KG1 (cell line): ENCODE data around the gene TACC2.
"Not testable (repeated sequence)": the region's sequence is repeated elsewhere in the genome, so short reads cannot be mapped to it uniquely, and the experiment has no call there.

ENCODE experiments used
- DNase-seq: peaks from one replicate; lab custom pipeline; 2025; lab: John Stamatoyannopoulos, UW

TACC2 gene, protein sequence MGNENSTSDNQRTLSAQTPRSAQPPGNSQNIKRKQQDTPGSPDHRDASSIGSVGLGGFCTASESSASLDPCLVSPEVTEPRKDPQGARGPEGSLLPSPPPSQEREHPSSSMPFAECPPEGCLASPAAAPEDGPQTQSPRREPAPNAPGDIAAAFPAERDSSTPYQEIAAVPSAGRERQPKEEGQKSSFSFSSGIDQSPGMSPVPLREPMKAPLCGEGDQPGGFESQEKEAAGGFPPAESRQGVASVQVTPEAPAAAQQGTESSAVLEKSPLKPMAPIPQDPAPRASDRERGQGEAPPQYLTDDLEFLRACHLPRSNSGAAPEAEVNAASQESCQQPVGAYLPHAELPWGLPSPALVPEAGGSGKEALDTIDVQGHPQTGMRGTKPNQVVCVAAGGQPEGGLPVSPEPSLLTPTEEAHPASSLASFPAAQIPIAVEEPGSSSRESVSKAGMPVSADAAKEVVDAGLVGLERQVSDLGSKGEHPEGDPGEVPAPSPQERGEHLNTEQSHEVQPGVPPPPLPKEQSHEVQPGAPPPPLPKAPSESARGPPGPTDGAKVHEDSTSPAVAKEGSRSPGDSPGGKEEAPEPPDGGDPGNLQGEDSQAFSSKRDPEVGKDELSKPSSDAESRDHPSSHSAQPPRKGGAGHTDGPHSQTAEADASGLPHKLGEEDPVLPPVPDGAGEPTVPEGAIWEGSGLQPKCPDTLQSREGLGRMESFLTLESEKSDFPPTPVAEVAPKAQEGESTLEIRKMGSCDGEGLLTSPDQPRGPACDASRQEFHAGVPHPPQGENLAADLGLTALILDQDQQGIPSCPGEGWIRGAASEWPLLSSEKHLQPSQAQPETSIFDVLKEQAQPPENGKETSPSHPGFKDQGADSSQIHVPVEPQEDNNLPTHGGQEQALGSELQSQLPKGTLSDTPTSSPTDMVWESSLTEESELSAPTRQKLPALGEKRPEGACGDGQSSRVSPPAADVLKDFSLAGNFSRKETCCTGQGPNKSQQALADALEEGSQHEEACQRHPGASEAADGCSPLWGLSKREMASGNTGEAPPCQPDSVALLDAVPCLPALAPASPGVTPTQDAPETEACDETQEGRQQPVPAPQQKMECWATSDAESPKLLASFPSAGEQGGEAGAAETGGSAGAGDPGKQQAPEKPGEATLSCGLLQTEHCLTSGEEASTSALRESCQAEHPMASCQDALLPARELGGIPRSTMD (N-terminal part only)

GRCh38 chr10:121988361-121989324 is at the start of gene TACC2:
Gene TACC2 (plus strand): TSS chr10:121989163. CDS start chr10:122021982, 32,819 bp downstream.
- DNase-seq, result no peak

- no peak for DNase-seq
Observed at GRCh38 chr10:121941532-121941931, 47.4 kb upstream of the TACC2 start.

DNA sequence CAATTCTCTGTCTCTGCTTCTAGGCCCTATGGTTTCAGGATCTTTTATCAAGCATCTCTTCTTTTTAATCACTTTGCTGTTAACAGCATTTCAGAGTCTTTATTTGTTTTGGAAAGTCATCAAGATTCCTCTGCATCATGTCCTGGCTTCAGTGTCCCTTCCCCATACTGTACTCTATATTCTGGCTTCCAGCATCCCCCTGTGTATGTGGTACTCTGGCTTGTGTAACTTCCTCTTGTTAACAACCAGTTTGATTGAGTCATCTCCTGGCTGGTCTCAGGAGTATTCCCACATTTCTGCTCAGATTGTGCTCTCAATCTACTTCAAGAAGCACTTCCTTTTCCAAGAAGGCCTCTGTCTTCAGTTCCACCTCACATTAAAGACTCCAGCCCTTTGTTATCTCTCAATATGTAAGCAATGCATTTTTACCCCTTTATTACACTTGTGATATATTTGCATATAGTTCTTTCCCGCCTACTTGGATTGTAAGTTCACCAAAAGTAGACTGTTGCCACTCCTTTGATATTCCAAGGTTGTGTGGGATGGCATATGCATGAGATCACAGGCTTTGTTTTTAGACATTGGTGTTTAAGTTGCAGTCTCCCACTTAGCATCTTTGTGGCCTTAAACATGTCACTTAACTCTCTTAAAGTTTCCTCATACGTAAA is 46.1 kb upstream of the TACC2 start:
- DNase-seq, result no peak

DNA sequence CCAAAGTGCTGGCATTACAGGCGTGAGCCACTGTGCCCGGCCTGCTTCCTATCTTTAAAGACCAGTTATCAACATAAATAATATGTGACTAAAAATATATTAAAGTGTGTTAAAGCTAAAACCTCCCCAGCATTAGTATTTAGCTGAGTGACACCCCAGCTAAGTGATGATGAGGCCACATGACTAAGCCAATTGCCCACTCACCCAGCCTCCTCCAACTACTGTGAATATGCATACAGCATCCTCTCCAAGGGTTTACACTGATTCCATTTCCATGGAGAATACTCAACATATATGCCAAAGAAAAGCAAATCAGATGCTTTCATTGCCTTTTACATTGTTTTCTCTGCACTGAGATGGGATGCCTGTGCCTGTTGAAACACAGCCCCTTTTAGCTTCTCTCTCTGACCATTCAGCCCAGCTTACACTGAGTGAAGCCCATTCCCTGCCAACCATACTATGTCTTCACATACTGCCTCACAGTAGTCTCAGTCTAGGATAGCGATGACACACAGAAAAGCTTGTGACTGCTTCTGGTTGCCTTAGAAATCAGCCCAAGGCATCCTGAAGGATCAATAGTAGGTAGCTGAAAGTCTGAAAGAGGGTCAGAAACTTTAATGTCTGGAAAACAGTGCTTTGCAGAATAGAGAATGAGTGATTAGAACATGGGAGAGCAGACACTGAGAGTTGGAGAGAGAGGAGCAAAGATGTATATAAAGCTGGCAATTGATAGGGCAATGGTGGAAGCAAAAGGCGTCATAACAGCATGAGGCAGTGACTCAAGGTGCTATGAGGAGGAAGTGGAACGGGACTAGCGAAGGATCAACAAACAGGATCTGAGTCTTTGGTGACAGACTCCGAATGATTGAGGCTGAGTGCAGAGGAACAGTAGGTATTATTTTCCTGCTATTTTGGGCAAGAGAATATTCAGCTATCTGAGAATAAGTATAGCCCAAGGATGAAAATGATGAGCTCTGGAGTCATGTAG is 41.3 kb upstream of the TACC2 start:
- no peak for DNase-seq

DNA sequence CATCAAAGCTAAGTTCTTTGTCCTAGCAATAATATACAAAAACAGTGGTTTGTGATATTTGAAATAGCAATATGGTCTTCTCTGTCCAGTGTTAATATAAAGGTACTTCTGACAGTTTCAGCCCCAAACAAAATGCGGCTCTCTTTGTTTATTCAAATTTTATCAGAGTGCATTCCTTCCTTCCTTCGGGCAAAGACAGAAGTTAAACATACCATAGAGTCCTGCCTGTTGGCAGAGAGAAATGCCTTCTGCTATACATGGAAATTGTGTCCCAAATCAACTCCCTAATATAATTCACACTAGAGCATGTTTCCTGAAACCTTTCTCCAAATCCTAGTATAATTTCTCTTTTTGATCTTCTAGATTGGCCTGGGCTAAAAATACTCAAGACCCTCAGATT is 39.9 kb upstream of the TACC2 start:
- DNase-seq, result no peak

DNA sequence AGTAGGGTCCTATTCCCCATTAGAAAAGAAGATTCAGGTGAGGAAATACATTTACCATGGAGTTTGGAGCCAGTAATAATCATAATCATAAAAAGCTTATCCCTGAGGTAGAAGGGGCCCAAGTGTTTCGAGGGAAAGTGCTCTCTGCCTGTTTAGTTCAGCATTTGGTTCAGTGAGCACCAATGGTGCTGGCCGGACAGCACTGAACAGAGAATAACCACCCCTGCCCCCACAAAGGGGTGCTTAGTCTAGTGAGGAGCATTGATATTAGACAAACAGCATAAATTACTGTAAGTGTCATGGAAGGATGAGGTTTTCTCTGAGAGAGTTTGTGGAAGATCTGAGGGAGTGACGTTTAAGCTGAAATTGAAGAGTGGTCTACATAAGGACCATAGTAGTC is 39.5 kb upstream of the TACC2 start:
- no peak for DNase-seq

- no peak for DNase-seq
Observed at GRCh38 chr10:121952226-121952625, 36.7 kb upstream of the TACC2 start.

GRCh38 chr10:121956111-121957061 is 32.6 kb upstream of the TACC2 start:
- DNase-seq, result no peak

GRCh38 chr10:121959671-121960070 is 29.3 kb upstream of the TACC2 start:
- DNase-seq, result no peak

DNA sequence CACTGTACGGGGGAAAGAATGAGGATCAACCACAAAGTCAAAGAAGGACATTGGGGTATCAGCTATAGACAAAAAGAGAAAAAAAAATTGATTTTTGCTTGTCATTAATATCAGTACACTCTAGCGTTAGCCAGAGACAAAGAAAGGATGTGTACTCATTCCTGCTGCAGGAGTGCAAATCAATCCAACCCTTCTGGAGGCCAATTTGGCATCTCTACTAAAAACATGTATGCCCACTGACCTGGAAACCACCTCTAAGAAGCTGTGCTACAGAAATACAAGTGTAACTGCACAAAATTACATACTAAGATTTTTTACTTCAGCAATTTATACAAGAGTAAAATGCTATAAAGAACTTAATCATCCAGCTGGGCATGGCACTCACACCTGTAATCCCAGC is 27.5 kb upstream of the TACC2 start:
- DNase-seq, result no peak

DNA sequence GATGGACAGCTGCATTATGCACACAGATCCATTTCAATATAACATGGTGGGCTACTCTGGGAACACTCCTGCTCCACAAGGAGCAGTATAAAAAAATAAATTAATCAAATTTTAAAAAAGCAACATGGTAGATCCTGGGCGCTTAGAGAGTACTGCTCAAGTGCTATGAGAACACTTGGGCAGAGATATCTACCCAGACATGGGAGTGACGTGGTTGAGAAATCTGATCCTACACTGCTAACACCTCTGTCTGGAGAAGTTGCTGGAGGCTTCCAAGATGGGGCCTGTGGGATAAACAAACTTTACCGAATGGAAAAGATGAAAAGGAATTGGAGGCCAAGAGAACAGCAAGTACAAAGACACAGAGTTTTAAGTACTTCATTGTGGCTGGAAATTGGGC is 23.0 kb upstream of the TACC2 start:
- DNase-seq, result no peak

DNA sequence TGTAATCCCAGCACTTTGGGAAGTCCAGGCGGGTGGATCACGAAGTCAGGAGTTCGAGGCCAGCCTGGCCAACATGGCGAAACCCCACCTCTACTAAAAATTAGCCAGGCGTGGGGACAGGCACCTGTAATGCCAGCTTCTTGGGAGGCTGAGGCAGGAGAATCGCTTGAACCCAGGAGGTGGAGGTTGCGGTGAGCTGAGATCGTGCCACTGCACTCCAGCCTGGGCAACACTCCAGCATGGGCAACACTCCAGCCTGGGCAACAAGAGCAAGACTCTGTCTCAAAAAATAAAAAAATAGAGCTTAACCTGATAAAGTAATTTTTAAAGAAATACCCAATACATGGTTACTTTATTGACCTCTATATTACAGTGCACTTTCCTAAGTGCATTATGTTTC is 19.9 kb upstream of the TACC2 start:
- not testable (repeated sequence) for DNase-seq

DNA sequence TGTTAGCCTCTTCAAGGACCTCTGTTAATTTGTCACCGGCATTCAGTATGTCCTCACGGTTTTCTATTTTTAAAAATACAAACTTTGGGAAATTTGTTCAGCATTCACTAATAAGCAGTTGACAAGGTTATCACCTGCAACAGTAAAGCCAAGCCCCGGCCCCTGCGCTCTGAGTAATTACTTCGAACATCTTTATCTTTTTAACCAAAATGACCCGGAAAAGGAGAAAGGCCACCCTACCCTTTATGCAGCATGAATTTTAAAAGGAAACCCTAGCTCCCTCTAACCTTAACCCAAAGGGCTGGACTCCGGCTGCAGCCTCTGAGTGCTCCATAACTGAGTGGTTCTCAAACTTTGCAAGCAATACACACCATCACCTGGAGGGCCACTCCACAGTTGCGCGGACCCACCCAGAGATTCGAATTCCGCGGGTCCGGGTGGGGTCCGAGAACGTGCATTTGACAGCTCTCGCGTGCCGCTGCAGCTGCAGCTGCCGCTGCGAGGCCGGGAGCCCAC is 14.9 kb upstream of the TACC2 start:
- no peak for DNase-seq

DNA sequence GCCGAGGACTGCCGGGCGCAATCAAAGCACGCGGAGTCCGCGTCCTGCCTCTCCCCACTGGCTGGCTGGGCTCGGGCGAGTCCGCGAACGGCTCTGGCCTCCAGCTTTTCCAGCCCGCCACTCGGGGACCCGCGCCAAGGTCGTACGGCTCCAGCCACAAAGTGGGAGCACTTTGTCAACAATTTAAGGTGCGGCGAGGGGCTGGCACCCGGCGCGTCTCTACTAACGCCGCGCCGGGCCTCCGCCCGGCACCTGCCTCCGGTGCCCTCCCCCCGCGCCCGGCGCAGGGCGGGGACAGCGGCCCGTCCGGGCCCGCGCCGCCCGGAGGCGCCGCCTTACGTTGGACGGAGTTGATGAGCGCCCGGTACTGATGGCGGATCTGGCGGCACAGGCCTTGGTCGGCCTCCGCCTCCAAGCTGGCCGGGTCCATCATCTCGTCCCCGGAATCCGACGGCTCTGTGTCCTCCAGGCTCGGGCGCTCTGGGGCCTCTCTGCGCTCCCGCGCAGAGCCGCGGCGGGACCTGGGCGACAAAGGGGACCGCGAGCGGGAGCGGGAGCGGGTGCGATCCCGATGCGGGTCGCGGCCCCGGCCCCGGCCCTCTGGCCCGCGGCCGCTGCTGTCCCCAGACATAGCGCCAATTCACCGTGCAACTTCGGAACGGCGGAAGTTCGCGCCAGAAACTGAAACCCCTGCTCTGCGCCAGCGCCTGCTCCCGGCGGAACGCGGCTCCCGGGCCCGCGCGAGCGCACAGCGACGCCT is 14.2 kb upstream of the TACC2 start, which contains the start of gene NSMCE4A:
NSMCE4A (minus strand) TSS at position 683 of the 760 bp plus-strand sequence; CDS start at position 631, 52 bp downstream.
- peak; percentile 35 for DNase-seq

- DNase-seq, result peak; percentile 45
Observed at GRCh38 chr10:121975295-121976086, 13.5 kb upstream of the TACC2 start.

DNA sequence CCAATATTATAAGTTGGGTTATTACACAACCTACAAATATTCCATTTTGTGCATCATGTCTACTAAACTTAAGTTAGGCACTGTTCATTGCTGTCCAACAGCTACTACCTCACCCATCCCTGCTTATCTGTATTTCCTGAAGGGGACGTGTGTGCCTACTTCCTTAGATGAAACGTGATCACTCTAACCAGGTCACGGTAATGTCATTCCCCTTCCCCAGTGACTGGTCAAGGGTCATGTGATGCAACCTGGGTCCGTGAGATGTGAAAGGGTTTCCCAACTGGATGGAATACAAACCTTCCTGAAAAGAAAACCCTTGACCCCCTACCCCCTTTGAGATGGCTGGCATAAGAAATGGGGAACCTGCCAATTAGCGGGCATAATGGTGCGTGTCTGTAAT is 12.4 kb upstream of the TACC2 start:
- no peak for DNase-seq
